ENCODE measurements around the gene GABRA6.

- TF ChIP-seq CTCF (IDR thresholded peaks at IDR 0.05) (no peak), POLR2A (IDR thresholded peaks at IDR 0.05) (no peak), EP300 (IDR thresholded peaks at IDR 0.05) (no peak), POLR2AphosphoS5 (IDR thresholded peaks at IDR 0.05) (no peak)
Observed at GRCh38 chr5:161719157-161719556, 33.6 kb downstream of the GABRA6 start.
